Inflammatory macrophage treated with lipopolysaccharide for 1 hour (primary cell): ENCODE results near the gene UBR4.

Experiments
- DNase-seq, 2 donors: peaks; one replicate each; pipeline ENCODE4 v3.0.0-alpha.2; 2020 to 2022

UBR4 gene

DNA sequence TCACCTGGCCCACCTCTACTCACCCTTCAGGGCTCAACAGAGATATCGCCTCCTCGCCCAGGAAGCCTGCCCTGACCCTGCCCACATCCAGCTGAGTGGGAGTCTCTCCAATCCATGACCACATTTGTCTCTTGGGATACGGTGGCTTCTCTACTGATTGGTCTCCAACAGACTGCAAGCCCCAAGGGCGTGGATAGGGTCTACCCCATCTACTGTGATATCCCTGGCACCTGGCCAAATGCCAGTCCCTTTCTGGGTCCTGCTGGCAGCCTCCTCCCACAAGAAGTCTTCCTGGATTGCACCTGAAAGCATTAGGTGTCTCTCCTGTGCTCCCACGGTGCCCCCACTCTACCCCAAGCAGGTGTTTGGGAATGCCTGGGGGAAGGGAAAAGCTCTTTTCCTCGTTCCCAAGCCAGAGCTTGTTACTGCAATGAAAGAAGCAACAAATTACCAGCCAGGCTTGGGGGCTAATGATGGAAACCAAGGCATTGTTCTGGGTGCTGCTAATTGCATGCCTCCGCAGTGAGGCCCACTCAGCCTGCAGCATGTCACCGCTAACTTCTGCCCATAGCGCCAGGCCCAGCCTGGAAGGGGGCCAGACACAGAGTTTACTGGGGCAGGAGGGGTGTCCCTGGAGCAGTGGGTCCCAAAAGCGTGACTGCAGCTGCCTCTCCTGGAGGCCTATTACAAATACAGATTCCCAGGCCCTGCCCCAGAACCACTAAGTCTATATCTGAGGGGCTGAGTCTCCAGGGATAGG, 162.9 kb downstream of the UBR4 start:
- no peak for DNase-seq

DNA sequence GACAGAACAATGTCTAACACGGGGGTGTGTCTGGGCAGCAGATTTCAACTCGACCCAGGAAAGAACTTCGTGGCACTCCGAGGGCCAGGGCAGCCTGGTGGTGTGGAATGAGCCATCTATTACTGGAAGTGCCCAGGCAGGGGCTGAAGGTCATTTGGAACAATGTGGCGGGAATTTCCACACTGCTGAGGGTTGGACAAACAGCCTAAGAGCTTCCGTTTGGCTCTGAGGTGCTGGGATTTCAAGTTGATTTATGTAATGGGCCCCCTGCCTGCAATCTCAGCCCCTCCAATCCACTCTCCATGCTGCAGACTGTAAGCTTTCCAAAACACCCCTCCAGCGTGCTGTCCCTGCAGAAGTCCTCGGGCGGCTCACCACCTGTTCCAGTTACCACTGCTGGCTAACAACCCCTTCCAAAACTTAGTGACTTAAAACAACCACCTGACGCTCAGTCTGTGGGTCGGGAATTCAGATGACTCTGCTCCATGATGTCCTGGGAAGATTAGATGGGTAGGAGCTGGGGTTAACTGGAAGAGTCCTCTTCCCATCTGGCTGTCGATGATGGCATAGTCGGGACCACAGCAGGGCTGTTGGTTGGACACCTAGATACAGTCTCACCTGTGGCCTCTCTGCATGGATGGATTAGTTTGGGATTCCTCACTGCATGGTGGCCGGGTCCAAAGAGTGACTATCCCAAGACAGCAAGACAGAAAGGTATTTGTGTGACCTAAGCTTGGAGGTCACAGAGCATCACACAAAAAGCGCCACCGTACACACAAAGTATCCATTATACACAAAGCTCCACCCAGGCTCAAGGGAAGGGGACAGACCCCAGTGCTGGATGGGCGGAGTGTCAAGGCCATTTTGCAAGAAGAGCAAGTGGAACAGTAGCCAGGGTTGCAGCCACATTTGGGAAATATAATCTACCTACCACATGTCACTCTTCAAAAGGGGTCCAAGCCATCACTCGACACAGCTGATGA, 163.9 kb downstream of the UBR4 start:
- DNase-seq, result no peak

DNA sequence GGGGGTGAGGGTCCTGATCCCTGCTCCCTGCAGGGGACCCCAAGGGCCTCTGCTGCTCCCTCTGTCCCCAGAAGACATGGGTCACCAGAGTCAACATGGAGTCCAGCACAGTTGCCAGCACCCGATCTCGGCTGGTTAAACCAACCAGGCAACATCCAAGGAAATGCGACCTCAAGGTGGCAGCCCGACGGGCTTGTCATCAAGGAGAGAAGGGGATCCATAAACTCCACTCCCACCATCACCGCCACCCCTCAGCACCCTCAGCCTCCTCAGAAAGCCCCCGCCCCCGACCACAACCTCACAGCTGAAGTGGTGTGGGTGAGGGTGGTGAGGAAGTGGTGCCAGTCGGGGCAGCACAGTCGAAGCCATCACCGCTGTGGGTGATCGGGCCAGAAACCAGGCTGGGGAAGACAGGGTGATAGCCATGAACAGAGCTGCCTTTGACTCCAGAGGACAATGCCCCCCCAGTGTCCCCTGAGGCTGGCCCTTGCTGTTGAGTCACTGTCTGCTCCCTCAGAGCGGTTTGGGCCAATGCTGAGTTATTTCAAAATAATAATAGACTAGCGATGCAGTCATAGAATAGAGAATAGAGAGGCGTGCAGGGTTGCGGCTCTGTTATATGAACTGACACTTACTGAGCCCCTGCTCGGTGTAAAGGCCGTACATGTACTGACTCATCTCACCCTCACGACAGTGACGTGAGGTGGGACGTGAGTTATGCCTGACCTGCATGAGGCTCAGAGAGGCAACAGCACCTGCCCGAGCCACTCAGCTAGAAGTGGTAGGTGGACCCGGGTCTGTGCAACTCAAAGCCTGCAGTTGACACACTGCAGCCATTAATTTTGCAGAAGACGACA, 164.9 kb downstream of the UBR4 start:
- DNase-seq, result peak in 1 of 2 donors; percentile 28

DNA sequence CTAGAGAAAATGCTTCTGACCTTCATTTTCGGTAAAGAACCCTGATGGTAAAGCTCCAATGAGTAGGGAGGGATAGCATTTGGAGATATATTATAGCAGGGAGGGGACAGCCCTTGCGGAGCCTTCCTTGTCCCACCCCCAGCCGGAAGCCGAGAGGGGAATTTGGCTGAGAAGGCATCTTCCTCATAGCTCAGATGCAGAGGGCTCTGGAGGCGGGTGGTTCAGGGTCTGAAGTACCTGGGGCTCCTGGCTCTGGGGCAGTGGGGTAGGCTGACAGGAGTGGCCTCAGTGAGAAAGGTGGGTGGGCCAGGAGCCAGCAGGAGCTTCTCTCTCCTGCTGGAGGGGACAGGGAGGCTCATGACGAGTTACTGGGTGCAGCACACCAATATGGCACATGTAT, 165.6 kb downstream of the UBR4 start:
- DNase-seq, result no peak

DNA sequence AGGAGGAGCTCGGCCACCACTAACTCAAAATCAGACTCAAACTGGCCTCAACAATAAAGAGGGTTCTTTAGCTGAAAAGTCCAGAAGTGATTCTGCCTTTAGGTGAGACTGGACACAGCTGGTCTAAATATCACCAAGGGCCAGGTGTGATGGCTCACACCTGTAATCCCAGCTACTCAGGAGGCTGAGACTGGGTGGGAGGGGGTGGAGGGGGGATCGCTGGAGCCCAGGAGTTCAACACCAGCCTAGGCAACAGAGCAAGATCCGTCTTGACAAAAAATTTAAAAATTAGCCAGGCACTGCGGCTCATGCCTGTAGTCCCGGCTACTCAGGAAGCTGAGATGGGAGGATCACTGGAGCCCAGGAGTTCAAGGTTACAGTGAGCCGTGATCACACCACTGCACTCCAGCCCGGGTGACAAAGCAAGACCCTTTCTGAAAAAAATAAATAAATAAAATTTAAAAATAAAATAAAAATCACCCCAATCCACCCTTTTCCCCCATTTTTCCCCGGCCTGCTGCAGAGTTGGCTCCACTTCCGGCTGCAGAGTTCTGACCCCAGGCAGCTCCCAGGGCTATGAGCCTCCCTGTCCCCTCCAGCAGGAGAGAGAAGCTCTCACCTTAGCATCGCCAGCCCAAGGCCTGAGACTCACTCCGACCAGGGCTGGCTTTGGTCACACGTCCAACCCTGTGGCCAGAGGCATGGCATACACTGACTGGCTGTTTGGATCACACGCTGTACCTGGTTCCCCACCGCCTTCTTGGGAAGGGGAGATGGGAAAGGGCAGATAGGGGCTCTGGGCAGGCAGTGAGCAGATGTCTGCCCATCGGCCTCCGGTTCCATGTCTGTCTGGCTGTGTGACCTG, 166.3 kb downstream of the UBR4 start:
- DNase-seq, result no peak

DNA sequence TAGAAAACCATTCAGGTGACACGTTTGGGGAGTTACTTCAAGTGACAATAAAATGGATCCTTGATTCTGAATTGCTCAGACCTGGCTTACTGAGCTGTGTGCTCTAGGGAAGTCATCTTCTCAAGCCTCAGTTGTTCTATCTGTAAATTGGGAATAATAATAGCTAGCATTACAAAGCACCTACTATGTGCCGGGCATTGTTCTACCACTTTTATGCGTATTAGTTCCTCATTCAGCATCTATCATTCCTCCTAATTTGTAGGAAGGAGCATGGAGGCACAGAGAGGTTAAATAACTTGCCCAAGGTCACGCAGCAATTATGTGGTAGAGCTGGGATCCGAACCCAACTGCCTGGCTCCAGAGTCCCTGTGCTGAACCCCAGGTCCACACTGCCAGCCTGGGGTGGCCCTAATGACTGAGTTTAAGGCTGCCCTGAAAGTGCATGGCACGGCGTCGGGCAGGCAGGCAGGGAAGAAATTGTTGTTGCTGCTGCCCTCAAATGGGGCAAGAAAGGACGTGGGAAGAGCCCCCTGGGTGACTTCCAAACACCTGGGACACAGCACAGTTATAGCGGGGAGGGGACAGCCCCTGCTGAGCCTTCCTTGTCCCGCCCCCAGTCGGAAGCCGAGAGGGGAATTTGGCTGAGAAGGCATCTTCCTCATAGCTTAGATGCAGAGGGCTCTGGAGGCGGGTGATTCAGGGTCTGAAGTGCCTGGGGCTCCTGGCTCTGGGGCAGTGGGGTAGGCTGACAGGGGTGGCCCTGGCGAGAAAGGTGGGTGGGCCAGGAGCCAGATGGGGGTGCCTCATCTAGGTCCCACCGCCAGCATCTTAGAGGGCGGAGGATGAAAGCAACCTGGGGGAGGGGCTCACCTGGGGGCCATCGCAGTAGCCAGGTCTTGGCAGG, 167.1 kb downstream of the UBR4 start:
- DNase-seq, result peak; percentile 38 to 70

DNA sequence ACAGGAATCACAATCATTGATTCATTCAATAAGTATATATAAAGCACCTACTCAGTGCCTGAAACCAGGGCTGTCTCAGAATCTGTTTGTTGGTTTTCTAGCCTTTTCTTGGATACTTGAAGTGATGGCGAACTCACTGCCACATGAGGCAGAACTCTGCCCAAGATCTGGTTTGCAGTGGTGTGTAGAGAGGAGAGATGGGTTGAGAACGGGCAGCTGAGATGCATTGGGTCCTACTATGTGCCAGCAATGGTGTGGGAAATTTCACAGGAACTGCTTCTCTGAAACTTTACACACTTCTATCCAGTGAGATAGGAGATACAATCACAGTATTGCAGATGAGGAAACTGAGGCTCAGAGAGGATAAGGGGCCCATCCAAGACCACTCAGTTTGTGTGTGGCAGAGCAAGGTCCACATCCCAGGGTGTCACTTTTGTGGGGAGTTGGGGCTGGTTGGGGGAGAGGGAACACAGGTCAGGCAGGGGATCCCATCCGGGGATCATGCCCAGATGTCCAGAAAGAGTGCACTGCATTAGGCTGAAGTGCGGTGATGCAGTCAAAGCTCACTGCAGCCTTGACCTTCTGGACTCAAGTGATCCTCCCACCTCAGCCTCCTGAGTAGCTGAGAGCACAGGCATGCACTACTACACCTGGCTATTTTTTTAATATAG, 169.9 kb downstream of the UBR4 start:
- no peak for DNase-seq

DNA sequence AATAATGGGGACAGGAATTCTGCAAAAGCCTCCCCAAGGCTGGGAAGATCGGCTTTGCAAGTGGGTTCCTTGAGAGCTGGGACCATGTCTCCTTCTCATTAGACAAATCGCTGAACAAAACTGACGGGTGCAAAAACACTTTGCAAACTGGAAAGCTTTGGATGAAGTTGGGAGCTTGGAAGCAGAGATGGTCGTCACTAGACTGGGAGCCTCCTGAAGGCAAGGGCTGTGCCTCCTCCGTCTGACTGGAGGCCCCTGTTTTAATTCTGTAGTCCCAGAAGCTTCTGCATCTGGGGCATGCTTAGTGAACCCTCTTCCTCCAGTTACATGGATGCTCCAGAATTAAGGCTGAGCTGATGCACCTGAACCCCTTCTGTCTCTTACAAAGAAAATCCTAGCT, 171.3 kb downstream of the UBR4 start:
- no peak for DNase-seq

DNA sequence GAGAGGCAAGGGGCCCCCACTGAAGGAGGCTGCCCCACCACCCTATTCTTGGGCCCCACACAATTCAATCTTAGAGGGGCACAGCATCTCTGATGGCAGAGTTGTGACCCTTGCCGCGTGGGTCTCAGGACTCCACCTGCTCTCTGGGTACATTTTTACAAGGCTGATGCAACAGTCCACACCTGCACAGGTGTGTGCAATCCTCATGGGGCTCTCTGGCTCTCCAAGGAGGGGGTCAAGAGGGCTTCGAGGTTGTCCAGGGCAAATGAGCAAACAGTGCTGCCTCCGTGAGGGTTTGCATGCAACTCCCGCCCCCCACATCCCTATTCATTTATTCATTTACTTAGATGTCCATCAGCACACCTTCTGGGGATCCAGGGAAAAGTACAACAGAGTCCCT, 172.0 kb downstream of the UBR4 start:
- no peak for DNase-seq

DNA sequence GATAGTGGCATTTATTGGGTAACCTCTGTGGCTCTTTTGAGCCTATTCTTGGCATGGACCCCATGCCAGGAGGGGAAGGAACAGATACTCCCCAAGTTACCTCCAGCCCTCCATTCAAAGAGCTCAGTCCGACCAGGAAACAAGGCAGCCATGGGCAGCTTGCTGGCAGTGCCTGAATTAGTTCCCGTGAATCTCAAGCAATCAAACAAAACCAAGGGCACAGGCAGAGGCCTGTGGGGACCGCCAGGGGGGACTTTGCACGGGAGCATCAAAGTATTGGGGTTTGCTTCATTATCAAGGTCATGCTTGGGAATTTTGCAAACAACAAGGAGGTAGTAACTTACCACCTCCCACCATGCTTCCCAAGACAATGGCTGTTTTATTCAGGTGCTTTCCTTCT, 172.4 kb downstream of the UBR4 start:
- DNase-seq, result no peak

DNA sequence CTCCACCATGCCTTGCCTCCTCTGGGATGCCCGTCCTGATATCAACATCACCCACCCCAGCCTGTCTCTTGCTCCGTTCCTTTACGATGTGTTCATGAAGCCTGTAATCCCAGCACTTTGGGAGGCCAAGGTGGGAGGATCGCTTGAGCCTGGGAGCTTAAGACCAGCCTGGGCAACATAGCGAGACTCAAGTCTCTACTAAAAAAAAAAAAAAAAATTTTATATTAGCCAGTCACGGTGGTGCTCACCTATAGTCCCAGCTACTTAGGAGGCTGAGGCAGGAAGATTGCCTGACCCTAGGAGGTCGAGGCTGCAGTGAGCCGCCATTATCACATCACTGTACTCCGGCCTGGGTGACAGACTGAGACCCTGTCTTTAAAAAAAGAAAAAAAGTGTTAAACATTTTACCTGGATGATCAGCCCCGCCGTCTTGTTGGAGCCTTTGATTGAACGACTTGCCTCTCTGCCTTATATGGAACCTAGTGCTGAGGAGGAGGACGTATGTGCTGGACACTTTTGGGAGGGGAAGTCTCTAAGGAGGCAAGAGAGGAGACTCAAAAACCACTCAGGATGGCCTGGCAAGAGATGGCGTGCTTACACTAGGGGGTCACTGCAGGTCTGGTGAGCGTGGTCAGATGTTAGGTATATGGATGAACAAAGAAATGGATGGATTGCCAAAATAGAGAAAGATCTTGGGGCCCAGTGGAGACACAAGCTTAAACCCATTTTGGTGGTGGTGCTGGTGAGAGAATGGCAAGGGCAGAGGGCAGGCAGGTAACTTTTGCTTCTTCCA, 173.1 kb downstream of the UBR4 start:
- DNase-seq, result no peak

DNA sequence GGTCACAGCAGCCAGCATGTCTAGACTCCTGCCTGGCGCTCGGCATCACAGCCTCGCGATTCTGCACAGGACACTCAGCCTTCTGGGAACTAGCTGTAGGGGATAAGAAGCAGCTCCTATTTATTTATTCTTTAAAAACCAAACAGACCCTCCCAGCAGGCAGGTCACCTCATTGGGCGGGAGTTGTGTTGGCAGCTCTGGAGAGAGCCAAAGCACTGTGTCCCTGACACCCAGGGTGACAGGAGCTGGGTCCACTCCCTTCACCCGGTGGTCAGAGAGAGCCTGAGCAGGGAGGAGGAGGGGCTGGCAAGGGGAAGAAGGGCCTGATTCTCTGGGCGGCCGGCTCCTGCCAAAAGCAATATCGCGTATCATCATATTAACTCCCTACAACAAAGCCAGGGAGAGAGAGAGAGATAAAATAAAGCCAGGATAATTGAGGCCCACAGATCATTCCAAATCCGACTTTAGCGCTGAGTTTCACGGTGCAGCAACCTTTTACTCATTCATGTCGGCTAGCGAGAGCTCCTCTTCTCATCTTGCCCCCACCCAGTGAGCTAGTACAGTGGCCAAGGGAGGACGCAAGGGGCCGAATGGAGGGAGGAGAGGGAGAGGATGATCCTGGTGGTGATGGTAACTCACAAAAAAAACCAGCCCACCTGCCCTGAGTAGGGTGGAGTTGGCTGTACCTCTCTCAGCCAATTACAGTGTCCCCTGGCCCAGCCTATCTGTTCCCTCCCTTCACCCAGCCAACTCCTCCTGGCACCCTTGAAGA, 173.8 kb downstream of the UBR4 start:
- DNase-seq, result no peak

DNA sequence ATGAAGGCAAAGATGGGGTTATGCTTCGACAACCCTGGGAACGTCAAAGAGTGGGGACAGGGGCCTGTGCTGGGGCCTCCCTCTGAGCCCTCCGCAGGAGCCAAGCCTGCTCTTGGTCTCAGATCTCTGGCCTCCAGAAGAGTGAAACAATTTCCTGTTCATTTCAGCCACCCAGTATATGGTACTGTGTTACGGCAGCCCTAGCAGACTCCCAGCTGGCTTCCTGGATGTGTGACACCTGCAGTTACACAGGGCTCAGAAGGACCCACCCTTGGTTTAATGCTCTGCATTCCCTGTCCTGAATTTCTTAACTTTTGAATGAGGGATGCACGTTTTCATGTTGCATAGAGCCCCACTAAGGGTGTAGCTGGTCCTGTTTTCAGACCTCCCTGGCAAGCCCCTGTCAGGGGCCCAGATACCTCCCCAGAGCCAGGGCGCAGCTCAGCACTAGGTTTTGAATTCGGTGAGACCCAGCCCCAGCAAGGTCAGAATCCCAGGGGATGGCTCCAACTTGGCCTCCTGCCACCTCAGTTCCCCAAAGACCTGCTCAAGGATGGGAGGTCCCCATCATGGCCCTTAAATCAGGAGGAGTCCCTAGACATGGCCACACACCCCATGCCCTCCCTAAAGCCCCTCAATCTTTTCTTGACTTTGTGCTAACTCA, 174.6 kb downstream of the UBR4 start:
- DNase-seq, result no peak

DNA sequence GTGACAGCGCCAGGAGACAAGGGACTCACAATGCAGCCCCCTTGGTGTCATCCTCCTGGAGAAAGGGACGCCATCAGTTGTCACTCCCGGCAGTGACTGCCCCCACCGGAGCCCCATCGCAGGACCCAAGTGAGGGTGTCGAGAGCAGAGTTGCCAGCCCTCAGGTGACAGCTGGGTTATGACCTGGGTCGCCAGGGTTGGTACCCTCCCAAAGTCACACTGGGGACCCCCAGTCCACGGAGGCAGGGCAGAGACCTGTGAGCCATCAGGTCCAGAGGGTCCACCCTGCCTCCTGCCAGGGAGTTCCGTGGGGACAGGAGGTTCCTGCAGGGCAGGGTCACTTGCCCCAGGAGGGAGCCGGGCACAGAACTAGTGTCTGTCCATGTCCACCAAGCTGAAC, 175.3 kb downstream of the UBR4 start:
- no peak for DNase-seq

DNA sequence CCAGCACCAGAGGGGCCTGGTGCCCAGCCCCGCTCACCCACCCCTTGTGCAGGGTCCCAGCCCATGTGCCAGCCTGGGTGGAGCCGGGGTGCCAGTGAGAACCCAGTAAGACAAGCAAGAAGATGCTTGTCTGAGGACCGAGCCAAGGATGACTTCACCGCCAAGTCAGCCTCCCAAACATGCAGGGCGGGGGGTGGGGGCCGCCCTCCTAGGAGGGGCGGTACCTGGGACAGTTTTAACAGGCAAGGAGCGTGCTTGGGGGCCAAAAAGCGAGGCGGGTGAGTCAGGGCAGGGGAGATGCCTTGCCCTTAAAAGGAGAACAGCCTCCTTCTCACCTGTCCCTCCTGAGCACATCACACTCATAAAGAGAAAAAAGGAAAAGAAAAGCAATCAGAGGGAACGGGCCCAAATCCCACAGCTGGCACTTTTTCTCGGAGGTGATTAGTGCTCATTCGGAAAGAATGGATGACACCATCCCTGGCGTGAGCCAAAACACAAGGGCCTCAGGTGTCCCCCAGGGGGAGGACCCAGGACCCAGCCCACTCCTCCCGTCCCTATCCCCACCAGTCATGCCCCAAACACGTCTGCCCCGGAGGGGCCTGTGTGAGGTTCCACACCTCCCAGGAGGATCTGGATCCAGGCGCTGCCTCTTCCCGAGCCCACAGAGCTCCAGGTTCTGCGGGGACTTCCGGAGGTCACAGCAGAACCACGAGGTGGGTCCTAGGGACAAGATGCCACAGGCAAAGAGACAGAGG, 176.0 kb downstream of the UBR4 start:
- DNase-seq, result no peak

DNA sequence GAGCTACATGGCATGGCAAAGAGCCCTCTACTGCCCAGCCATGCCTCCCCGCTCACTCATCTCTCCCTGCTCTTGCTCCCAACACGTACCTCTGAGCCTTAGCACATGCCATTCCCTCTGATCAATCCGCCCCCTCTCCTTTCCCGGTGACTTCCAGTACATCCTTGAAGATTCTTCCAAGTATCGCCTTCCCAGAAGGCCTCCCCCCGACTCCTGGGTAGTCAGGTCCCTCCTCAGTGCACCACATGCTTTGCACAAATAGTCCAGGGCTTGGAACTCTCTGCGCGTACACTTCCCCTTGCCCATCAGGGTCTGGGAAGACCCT, 176.6 kb downstream of the UBR4 start:
- no peak for DNase-seq

DNA sequence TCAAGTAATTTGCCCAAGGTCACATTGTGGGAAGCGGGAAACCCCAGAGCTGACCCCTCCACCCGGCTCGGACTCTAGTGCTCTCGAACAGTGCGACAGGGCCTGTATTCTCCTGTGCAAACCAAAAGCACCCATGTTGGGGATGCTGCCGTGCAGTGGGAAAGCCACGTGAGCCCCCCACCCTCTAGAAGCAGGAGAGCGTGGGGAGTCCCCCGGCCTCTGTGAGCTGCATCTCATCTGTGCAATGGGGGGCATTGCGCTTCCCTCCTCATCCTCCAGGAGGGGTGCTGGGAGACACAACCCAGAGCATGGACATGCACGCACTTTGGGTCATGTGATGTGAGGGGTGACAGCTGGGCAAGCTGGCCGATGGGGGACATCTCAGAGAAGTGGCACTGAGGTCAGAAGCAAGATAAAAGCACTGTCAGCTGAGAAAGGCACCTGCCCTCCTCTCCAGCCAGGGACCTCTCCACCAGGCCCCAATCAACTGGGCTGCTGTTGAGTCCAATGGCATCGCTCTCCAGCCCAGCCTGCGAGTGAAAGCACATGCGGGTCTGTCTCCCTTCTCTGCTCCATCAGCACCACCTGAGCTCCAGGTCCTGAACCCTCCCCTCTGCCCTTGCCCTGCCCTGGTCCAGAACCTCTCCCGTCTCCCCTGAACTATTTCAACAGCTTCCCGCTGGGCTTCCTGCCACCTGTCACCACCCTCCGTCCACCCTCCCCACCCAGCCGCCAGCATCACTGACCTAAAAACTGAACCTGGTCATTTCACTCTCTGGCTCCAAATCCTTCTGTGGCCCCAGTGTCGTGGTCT, 177.2 kb downstream of the UBR4 start:
- no peak for DNase-seq
